Dedifferentiated amniotic fluid mesenchymal stem cell (primary cell): Measurements from ENCODE around the gene UAP1L1.

Experiments used
- DNase-seq: peaks from one replicate; pipeline ENCODE4 v3.0.0-alpha.2; 2016; ENCODE audit errors: extremely low spot score

Gene UAP1L1

GRCh38 chr9:137042751-137043727 lies 34.3 kb upstream of the UAP1L1 start:
- no peak for DNase-seq

- DNase-seq = no peak
Measured at GRCh38 chr9:137044037-137044436, 33.3 kb upstream of the UAP1L1 start.

DNA sequence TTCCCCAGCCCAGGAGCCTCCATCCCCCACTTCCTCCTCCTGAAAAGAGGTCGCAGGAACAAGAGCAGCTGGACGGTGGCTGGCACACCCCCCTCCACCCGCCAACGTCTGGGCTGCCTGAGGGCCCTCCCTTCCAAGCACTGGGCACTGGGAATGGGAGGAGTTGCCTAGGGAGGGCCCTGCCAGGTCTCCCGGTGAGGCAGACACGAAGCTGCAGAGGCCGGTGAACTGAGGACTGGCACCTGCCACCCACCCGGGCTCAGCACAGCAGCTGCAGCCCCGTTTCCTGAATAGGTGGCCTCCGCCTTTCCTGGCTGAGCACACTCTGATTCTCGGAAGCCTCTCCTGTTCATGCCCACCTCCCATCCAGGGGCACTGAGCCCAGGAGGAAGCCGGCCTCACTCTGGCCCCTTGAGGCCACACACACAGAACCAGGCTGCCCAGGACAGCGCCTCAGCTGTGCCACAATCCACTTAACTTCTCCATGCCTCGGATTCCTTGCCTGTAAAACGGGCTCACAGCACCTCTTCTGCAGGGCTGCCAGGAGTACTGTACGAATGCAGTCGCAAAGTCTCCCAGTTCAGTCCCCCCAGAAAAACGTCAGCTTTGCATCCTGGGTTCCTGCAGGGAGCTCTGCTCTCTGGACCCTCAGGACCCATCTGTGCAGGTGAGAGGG lies 32.7 kb upstream of the UAP1L1 start:
- no peak for DNase-seq

- DNase-seq = no peak
Measured at GRCh38 chr9:137045294-137046087, 31.8 kb upstream of the UAP1L1 start.

DNA sequence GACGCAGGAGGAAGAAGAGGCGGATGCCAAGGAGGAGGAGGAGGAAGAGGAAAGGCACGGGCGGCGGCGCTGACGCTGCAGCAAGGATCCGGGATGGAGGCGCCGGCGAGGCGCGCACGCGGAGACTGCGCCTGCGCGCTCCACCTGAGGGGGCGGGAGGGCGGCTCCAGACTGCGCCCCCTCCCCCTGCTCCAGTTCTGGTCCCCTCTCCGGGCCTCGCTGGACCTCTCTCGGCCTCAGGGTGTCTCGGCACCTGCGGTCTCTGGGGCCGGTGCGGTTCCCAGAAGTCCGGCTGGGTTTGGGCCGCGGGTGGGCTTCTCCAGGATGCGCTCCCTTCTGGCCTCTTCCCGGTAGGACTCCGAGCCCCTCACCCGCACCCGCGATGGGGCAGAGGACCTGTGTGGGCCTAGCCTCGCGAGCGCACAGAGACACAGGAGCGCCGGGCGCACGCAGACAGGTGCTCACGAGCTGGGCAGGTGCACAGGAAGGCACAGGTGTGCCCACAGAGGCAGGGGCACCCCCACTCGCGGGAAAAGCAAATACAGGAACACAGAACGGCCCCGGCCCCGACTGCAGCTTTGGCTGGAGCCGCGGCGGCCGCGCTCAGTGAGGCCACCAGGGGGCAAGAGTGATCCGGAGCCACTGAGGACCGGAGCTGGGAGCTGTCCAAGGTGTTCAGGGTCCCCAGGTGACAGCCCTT lies 31.1 kb upstream of the UAP1L1 start, which contains the start of gene NPDC1:
Gene NPDC1 (minus strand): TSS at position 90 of the 700 bp plus-strand sequence. CDS start 188 bp downstream, outside the sequence.
- peak; percentile 61 for DNase-seq

DNA sequence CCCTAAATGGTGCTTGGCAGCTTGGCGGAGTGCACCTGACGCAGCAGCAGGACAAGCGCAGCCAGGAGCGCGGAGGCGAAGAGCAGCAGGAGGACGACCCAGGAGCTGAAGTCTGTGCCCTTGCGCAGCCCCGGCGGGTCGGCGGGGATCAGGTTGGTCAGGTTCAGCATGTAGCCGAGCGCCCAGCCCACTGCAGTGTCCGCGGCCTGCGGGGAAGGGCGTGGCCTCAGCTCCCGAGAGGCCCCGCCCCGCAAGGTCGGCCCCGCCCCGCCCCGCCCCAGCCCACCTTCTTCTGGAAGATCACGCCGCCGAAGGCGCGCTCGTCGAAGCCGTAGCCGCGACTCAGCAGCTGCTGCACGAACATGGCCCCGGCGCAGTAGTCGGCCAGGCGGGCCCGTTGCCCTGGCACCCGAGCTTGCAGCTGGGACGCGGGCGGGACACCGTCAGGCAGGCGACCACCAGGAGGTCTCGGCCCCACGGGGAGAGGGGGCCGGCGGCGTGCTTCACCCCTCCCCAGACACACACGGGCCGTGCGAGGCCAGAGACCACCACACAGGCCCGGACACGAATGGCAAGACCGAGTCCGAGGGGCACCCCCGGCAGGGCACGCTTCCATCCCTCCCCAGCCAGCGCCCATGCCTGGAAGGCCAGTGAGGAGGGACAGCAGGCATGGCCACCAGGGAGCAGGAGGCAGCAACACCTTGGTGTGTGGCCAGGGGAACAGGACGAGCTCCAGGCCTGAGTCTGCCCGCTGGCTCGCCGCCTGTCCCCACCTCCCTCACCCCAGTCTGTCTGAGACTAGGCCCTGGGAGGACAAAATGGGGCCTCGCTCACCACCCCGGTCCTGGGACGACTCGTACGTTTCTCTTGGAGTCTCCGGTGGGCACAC lies 28.4 kb upstream of the UAP1L1 start:
- DNase-seq = no peak

GRCh38 chr9:137049544-137050449 lies 27.5 kb upstream of the UAP1L1 start:
- peak; percentile 32 for DNase-seq

DNA sequence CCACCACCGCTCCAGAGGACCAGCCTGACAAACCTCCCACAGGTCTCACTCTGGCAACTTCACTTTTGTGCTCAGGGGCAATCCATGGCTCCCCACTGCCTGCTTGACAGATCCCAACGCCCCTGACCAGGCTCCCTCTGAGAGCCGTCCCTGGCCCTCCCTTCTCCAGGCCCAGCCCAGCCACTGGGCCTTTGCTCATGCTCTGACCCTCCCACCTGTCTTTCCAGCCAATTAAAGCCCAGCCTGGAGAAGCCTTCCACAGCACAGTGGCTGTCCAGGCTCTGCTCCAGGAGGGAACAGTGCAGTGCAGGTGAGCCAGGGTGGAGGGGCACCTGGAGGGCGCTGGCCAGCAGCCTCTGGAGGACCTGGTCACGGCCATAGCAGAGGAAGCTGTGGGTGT lies 26.7 kb upstream of the UAP1L1 start:
- no peak for DNase-seq

GRCh38 chr9:137051145-137051724 lies 26.1 kb upstream of the UAP1L1 start:
- DNase-seq = no peak

GRCh38 chr9:137052293-137052692 lies 25.0 kb upstream of the UAP1L1 start:
- DNase-seq = no peak

GRCh38 chr9:137052998-137053943 lies 24.0 kb upstream of the UAP1L1 start:
- no peak for DNase-seq

DNA sequence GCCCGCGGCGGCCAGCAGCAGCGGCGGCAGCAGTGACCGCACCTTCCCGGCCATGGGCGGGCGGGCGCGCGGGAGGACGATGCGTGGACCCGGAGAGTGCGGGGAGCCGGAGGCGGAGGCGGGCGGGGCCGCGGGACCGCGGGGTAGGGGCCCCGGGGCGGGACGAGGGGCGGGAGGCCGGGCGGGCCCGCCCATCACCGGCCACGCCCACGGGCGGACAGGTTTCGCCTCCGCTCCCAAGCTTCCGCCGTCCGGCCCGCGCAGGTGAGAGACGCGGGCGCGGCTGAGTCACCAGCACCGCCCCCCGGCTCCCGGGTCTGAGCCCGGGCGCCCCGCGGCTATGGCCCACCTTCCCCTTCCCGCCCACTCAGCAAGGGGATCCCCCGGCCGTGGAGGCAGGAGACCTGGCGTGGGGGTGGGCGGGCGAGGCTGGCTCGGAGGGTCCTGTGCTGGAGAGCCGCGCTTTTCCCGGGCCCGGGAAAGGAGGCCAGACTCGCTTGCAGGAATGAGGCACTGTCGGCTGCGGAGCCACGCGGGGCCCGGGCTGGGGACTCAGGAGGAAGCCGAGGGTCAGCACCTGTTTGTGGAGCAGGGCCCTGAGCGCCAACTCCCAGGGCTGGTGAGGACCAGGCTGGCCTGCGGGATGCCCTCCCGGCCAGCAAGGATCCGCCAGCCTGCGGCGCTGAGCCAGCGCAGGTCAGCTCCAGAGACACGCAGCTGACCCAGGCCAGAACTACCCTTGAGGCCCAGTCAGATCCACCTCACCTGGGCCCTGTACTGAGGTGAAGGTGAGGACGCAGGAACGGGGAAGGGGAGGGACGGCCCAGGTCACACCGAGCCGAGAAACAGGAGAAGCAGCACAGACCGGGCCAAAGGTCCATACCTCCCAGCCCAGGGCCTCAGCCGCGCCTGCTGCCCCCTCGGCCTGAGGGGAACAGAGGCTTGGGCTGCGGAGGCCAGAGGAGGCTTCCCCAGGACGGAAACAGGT lies 23.1 kb upstream of the UAP1L1 start, which contains the start of gene ENTPD2:
Gene ENTPD2 (minus strand): TSS at position 118 of the 988 bp plus-strand sequence. CDS start 64 bp downstream, at position 54.
- no peak for DNase-seq

DNA sequence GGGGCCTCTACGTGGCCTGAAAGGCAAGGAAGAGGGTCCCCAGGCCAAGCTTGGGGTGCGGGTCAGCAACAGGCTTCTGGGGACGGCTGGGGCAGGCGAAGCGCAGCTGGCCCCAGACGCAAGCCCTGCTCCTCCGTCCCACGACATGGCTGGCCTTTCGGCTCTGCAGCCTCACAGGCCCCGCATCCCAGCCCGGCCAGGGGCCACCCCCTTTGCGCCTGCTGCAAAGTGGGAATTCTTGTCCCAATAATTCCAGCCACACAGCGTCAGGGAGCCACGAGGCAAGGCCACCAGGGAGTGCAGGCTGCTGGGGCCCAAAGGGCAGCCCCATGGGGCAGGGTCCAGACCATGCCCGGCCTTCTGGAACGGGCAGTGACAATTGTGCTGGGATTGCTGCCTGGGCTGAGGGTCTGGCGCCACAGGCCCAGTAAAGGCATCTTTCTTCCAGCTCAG lies 22.4 kb upstream of the UAP1L1 start:
- no peak for DNase-seq

GRCh38 chr9:137055385-137056364 lies 21.6 kb upstream of the UAP1L1 start:
- peak; percentile 77 for DNase-seq
